SU-DHL-6 (cell line): Measurements from ENCODE around the gene RASSF5.

Experiments used
- EZH2phosphoT487 ChIP-seq: fragments of 200-600 bp; sonication (generic), shearing (Covaris generic); conservative IDR thresholded peaks from 2 replicates; pipeline ENCODE4 v1.6.1; 2018; ENCODE audit warnings: mild to moderate bottlenecking, antibody characterized with exemption, low read length, moderate library complexity, mixed read lengths
- TF ChIP-seq, protein P1 (sequence below): fragments of 200-600 bp; sonication (generic); IDR thresholded peaks from one replicate; pipeline ENCODE4 v1.5.1; 2017; ENCODE audit warnings: antibody characterized with exemption, mild to moderate bottlenecking, low read length, moderate library complexity; ENCODE audit not compliant: insufficient read depth, poor library complexity, severe bottlenecking

DNA sequence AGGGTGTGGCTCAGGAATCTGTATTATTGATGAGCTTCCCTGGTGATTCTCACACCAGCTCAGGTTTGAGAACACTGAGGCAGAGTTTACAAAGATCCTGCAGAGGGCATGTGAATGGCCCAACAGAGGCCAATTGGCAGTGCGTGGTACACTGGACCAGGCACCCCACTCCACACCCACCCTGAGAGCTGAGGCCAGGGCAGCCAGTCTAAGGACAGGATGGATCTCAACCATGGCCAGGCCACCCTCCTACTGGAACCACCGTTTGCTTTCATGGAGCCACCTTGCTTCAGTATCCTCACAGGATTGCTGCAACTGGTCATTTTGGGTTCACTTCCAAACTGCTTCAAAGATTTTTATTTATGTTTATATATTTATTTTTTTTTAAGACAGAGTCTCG lies 7.3 kb upstream of the RASSF5 start:
- TF ChIP-seq, protein P1, sequence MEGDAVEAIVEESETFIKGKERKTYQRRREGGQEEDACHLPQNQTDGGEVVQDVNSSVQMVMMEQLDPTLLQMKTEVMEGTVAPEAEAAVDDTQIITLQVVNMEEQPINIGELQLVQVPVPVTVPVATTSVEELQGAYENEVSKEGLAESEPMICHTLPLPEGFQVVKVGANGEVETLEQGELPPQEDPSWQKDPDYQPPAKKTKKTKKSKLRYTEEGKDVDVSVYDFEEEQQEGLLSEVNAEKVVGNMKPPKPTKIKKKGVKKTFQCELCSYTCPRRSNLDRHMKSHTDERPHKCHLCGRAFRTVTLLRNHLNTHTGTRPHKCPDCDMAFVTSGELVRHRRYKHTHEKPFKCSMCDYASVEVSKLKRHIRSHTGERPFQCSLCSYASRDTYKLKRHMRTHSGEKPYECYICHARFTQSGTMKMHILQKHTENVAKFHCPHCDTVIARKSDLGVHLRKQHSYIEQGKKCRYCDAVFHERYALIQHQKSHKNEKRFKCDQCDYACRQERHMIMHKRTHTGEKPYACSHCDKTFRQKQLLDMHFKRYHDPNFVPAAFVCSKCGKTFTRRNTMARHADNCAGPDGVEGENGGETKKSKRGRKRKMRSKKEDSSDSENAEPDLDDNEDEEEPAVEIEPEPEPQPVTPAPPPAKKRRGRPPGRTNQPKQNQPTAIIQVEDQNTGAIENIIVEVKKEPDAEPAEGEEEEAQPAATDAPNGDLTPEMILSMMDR: no peak
- TF ChIP-seq EZH2phosphoT487: no peak
